Cardiac ventricle fibroblast (primary cell): ENCODE measurements around the gene STX19. TPM values are rescaled to one million over a fixed set of nuclear protein-coding genes. Genes with fewer than 3 reads are reported as not detected.

ENCODE experiments used
- total RNA-seq: library from RNA; depleted of rRNA; stranded (reverse); fragments of >200 nt; gene quantifications from 2 replicates; pipeline ENCODE4 v1.2.3, GENCODE V29; 2015

The STX19 gene, protein sequence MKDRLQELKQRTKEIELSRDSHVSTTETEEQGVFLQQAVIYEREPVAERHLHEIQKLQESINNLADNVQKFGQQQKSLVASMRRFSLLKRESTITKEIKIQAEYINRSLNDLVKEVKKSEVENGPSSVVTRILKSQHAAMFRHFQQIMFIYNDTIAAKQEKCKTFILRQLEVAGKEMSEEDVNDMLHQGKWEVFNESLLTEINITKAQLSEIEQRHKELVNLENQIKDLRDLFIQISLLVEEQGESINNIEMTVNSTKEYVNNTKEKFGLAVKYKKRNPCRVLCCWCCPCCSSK
- not detected in 2 replicates for total RNA-seq

DNA sequence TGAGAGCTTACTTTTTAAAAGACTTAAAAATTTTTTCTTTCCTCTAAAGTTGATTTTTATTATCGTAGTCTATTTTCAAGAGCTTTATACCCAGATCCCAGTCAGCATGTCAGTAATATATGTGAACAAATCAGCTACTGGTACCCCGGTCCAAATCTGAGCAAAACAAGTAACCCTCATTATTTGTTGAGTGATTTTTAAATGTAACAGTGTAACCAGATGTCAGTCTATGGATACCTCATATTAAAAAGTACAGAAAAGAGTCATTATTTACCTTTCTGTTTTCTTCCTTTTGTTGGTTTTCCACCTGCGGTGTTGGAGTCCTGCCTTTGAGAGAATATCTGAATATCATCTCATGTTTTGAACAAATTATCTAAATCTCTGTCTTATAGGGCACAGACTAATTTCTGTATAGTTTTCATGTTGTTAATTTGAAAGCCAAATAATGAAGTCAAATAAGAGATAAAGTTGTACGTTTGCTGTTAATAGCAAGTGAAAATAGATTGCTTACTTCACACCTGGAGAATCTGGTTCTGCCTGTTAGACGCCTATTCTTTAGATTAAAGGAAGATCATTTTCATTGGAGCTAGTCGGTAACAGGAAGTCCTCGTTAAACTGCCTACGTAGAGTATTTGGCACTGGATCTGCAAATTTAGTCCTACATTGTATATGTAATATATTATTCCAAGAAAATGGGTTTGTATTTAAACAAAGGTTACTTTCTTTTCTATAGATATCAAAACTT, at the start of gene STX19:
STX19 (minus strand) TSS at position 505 of the 745 bp plus-strand sequence. CDS start 13,328 bp downstream, outside the sequence.

DNA sequence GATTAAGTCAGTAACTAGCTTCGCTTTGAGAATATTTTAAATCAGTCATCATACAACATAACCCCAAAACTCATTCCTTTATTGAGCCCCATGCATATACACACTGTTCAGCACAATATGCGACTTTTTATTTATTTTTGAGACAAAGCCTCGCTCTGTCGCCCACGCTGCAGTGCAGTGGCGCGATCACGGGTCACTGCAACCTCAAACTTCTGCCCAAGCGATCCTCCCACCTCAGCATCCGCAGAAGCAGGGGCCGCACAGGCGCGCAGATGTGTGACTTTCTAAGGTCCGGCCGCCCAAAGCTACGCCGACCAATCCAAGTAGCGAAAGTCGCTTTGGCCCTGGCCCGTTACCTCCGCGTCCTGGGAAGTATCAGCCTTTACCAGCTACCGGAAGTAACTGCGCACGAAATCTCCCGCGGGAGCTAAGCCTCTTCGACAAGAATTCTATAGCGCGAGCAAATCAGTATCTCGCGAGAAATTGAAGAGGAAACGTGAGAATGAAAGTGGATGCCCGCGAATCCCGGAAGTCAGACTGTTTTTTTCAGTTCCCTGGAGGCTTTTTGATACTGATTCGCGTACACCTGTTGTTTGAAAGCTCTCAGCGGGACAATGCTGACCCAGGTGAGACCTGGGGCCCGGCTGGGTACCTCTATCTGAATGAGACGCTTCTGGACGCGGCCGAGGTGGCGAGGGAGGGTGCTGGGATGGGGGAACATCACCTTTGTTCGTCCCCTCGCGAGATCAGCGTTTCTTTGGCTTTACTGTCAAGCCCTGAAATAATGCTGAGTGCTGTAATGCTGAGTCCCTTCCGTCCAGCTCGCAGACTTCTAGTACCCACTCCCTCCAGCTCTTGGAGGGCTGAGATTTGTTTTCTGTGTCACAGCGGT, 34.4 kb upstream of the STX19 start, which contains the start of the genes DHFR2 and NSUN3:
DHFR2 (minus strand) TSS at position 404 of the 892 bp plus-strand sequence. CDS start 1,405 bp downstream, outside the sequence.
NSUN3 (plus strand) TSS at position 549 of the 892 bp plus-strand sequence; CDS start at position 615, 66 bp downstream.

DNA sequence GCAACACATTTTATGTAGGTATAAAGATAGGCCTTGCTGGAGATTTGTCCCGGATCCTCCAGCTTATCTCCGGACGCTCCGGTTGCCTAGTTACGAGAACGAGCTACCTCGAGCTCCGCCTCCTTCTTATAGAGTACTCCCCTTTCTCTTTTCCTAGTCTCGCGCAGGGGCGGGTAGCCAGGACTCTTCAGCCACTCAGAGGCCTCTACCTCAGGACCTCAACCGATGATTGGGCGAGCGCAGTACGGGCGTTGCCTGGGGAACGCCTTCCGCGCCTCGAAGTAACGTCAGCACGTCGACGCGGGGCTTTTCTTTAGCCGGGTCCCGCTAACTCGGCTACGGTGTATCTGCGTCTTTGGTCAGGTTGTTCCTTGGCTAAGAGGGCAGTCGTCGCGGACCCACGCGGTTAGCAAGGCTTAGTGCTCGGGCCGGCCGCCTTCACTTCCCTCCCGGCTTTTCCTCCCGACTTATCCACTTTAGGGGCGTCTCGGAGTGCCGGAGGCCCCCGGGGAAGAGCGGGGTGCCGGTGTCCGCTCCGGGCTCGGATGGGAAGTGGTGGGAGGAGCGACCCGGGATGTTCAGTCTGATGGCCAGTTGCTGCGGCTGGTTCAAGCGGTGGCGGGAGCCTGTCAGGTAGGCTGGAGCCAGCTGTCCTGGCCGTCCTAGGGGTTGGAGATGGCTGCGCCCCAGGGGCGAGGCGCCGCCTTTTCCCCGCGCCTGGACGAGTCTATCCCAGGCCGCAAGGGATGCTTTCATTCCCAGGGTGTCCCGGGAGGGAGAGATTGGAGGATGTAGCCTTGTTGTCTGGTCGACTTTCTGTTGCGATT, 48.3 kb downstream of the STX19 start, which contains the start of gene ARL13B:
ARL13B (plus strand) TSS at position 306 of the 827 bp plus-strand sequence; CDS start at position 575, 269 bp downstream.

DNA sequence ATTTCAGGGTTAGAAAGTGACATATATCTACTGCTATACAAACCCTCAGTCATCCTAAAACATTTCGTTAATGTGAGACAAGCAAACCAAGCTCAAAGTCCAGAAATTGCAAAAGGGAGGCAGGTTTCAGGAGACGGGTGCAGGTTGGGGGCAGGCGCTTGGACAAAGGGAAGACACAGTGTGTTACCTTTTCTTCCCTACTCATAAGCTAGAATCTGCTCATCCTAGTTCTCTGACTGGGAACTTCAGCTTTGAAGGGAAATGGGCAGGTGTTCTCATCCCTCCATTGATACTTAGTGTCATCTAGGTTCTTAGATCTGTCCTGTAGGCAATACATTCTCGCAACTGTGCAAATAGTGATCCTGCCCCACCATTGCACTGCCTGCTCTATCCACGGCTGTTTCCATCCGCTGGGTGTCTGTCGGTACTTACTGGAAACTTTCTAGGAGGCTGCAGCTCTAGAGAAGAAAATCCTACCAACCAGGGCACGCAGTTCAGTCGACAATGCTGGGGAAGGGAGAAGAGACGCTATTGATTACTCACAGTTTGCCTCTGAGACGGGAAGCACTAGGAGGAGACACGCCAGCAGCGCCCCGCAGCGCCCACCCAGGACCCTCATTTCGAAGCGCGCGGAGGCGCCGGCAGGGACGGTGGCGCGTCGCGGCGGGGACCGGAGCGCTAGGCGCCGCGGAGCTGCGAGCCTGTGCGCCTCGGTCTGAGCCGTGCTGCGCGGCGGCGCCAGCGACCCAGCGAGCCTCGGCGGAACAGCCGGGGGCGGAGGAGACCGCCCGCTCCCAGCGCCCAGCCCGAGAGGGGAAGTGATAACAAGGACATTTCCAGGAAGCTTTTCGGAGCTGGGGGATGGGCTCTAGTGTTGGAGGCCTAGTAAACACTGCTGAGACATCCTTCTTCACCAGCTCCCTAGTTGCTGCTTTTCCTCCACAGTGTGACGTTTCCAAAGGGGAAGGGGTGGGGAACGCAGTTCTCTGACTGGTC, 55.0 kb downstream of the STX19 start, which contains the start of gene PROS1:
PROS1 (minus strand) TSS at position 766 of the 996 bp plus-strand sequence; CDS start at position 619, 147 bp downstream.

Other genes with a start within 250 kb of the STX19 start
- 119 and 142 TPM in 2 replicates for gene PROS1, start 54.7 kb downstream of the STX19 start, total RNA-seq
- gene ARL13B, start 48.4 kb downstream of the STX19 start, total RNA-seq: 7.1 and 7.8 TPM in 2 replicates
- 5.7 and 6.5 TPM in 2 replicates for gene DHFR2, start 34.3 kb upstream of the STX19 start, total RNA-seq
- 4.1 and 6.3 TPM in 2 replicates for gene NSUN3, start 34.5 kb upstream of the STX19 start, total RNA-seq